ENCODE data around the gene KISS1.

GRCh38 chr1:204204944-204205343, 8.7 kb upstream of the KISS1 start:
- TF ChIP-seq ZFP3 (tag by site-specific recombination; IDR thresholded peaks at IDR 0.05; ENCODE audit: low read depth) (no peak), ZEB2 (tag by site-specific recombination; IDR thresholded peaks at IDR 0.05) (no peak), SP2 (tag by site-specific recombination; IDR thresholded peaks at IDR 0.05) (no peak), KLF1 (tag by site-specific recombination; IDR thresholded peaks at IDR 0.05) (no peak), ZNF18 (tag by site-specific recombination; IDR thresholded peaks at IDR 0.05) (no peak), ZNF280D (tag by site-specific recombination; IDR thresholded peaks at IDR 0.05) (no peak), ZNF701 (tag by site-specific recombination; IDR thresholded peaks at IDR 0.05) (no peak), CTCF (tag by site-specific recombination; IDR thresholded peaks at IDR 0.05) (no peak), ZNF391 (tag by site-specific recombination; IDR thresholded peaks at IDR 0.05; ENCODE audit: borderline replicate concordance, low read depth) (no peak), ZNF121 (tag by site-specific recombination; IDR thresholded peaks at IDR 0.05) (no peak)
